Measurements from ENCODE around the gene REEP1. TPM values are rescaled to one million over a fixed set of nuclear protein-coding genes. Genes with fewer than 3 reads are reported as not detected.

Gene REEP1
- total RNA-seq, 2 experiments from 2014 or later = not detected

DNA sequence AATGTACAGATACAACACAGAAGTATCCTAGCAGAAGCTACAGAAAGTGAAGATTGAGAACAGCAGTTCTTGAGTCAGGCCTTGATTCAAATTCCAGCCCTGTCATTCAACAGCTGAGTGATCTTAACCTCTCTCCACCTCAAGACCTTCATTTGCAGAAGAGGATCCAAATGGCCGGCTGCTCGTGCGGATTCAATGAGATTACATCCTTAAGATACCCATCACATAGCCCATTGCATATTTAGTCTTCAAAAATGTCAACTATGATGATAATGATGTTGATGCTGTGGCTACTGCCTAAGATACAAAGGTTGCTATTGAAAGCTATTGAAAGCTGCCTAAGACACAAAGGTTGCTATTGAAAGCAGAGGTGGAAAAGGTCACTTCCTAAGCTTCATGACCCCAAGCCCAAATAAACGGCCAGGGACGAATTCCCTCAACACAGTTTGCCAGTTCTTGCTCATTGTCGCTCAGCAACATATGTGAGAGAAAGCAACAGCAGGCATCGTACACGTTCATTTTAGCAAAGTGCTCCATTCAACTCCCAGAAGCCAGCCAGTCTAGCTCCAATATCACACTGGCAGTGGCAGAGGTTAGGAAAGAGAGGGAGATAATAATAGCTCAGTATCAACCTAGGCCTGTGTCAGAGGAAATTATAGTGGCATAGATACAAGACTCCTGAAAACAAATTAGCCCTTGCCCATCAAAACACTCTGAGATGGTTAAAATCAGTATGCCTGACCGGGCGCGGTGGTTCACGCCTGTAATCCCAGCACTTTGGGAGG, 102.0 kb downstream of the REEP1 start:
- Histone ChIP-seq H2AFZ (ENCODE audit: low read length) (no peak overlapping the region), H3K79me2 (ENCODE audit: insufficient read depth, low read depth, low read length) (no peaks in the 10 kb centered on the region), H3K4me2 (ENCODE audit: low read length) (no peak overlapping the region), H3K9me3 (ENCODE audit: low read length) (no peaks in the 10 kb centered on the region), H3K36me3 (ENCODE audit: insufficient read depth, low read length) (no peaks in the 10 kb centered on the region), H3K9me2 (ENCODE audit: insufficient read depth, low read length) (no peaks in the 10 kb centered on the region), H4K20me1 (ENCODE audit: insufficient read depth, low read length) (no peaks in the 10 kb centered on the region), H3K27ac (ENCODE audit: low read depth, low read length, poor library complexity, severe bottlenecking) (no peak overlapping the region), H3K4me1 (ENCODE audit: insufficient read depth, low read length, poor library complexity, severe bottlenecking) (peaks cover 30% of the 10 kb centered on the region), H3K4me3 (ENCODE audit: low read depth, low read length, poor library complexity, severe bottlenecking) (no peak overlapping the region)
- POLR2A ChIA-PET = interaction anchor here (1.1 kb wide), 1 partner anchor 14 kb away, joined by 6 read pairs; no protein-coding TSS in a partner anchor
- CTCF ChIA-PET (ENCODE audit: unreplicated experiment) = no interaction called here
- BruUV-seq (replicated peaks) = no TSS peak
- intact Hi-C loops (cut with micrococcal nuclease; ENCODE audit: unreplicated experiment) = no loop called here
- DNase-seq (ENCODE audit: low spot score) = no peak
- TF ChIP-seq, protein P1, sequence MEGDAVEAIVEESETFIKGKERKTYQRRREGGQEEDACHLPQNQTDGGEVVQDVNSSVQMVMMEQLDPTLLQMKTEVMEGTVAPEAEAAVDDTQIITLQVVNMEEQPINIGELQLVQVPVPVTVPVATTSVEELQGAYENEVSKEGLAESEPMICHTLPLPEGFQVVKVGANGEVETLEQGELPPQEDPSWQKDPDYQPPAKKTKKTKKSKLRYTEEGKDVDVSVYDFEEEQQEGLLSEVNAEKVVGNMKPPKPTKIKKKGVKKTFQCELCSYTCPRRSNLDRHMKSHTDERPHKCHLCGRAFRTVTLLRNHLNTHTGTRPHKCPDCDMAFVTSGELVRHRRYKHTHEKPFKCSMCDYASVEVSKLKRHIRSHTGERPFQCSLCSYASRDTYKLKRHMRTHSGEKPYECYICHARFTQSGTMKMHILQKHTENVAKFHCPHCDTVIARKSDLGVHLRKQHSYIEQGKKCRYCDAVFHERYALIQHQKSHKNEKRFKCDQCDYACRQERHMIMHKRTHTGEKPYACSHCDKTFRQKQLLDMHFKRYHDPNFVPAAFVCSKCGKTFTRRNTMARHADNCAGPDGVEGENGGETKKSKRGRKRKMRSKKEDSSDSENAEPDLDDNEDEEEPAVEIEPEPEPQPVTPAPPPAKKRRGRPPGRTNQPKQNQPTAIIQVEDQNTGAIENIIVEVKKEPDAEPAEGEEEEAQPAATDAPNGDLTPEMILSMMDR (conservative IDR thresholded peaks at IDR 0.05; ENCODE audit: low read length) = no peak
- no peak for TF ChIP-seq EZH2phosphoT487 (IDR thresholded peaks at IDR 0.05; ENCODE audit: borderline replicate concordance, low read depth, low read length)

DNA sequence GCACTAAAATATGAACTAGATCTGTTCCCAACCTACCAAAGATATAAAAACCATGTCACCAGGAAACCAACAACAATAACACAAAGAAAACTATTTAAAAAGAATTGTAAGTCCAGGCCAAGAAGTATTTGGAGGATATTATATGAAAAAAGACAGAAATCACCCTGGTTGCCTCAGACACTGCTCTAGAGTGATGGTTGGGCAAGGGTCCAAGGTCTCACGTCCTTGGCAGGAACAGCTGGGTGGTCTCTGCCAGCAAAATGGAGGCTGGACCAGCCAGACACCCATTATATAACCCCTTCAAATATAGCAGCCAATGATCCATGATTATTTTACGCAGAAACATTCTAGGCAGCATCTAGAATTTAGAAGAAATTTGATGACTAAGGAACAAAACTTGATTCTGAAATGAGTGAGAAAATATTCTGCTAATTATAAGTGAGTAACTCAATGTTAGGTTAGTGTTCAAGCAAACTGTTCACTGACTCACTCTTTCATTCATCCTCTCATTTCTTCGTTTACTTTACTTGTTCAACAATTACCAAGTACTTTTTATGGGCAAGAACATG, 102.8 kb downstream of the REEP1 start:
- H4K20me1 ChIP-seq (ENCODE audit: insufficient read depth, low read length) = no peaks in the 10 kb centered on the region
- H3K4me1 ChIP-seq (ENCODE audit: insufficient read depth, low read length, poor library complexity, severe bottlenecking) = peaks cover 30% of the 10 kb centered on the region
- H3K9me3 ChIP-seq (ENCODE audit: low read length) = no peaks in the 10 kb centered on the region
- H3K79me2 ChIP-seq (ENCODE audit: insufficient read depth, low read depth, low read length) = no peaks in the 10 kb centered on the region
- H3K27ac ChIP-seq (ENCODE audit: low read depth, low read length, poor library complexity, severe bottlenecking) = no peak overlapping the region
- no peak overlapping the region for H3K4me3 ChIP-seq (ENCODE audit: low read depth, low read length, poor library complexity, severe bottlenecking)
- H3K4me2 ChIP-seq (ENCODE audit: low read length) = no peak overlapping the region
- BruUV-seq (replicated peaks) = no TSS peak
- H3K36me3 ChIP-seq (ENCODE audit: insufficient read depth, low read length) = no peaks in the 10 kb centered on the region
- DNase-seq (ENCODE audit: low spot score) = no peak
- ChIA-PET POLR2A (interaction anchor here (1.1 kb wide), 1 partner anchor 13 kb away, joined by 6 read pairs; no protein-coding TSS in a partner anchor), CTCF (ENCODE audit: unreplicated experiment) (no interaction called here)
- H3K9me2 ChIP-seq (ENCODE audit: insufficient read depth, low read length) = no peaks in the 10 kb centered on the region
- intact Hi-C loops (cut with micrococcal nuclease; ENCODE audit: unreplicated experiment) = no loop called here
- no peak overlapping the region for H2AFZ ChIP-seq (ENCODE audit: low read length)
- TF ChIP-seq EZH2phosphoT487 (IDR thresholded peaks at IDR 0.05; ENCODE audit: borderline replicate concordance, low read depth, low read length) = no peak
- TF ChIP-seq, protein P1 (conservative IDR thresholded peaks at IDR 0.05; ENCODE audit: low read length) = no peak

DNA sequence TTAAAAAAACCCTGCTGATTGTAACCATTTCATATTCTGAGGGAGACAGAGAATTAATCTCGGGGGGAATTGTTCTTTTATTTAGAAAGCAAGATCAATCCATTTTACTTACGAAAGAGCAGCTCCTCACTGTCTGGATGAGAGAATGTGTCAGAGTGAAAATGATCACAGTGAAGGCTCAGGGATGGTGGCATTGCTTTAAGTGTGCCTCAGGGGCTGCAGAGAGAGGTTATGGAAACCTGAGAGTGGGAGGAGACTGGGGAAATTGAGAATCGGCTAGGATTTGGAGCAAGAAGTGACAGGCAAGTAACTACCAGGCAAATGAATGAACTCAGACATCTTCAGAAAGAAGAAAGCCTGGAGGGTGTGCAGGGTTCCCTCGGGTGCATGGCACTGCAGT, 104.0 kb downstream of the REEP1 start:
- Histone ChIP-seq H3K4me3 (ENCODE audit: low read depth, low read length, poor library complexity, severe bottlenecking) (no peak overlapping the region), H3K27ac (ENCODE audit: low read depth, low read length, poor library complexity, severe bottlenecking) (no peak overlapping the region), H3K36me3 (ENCODE audit: insufficient read depth, low read length) (no peaks in the 10 kb centered on the region), H3K4me2 (ENCODE audit: low read length) (no peak overlapping the region), H3K9me2 (ENCODE audit: insufficient read depth, low read length) (no peaks in the 10 kb centered on the region), H3K79me2 (ENCODE audit: insufficient read depth, low read depth, low read length) (no peaks in the 10 kb centered on the region), H2AFZ (ENCODE audit: low read length) (no peak overlapping the region), H4K20me1 (ENCODE audit: insufficient read depth, low read length) (no peaks in the 10 kb centered on the region), H3K4me1 (ENCODE audit: insufficient read depth, low read length, poor library complexity, severe bottlenecking) (peaks cover 32% of the 10 kb centered on the region), H3K9me3 (ENCODE audit: low read length) (no peaks in the 10 kb centered on the region)
- no peak for DNase-seq (ENCODE audit: low spot score)
- ChIA-PET POLR2A (no interaction called here), CTCF (ENCODE audit: unreplicated experiment) (no interaction called here)
- TF ChIP-seq, protein P1 (conservative IDR thresholded peaks at IDR 0.05; ENCODE audit: low read length) = no peak
- no peak for TF ChIP-seq EZH2phosphoT487 (IDR thresholded peaks at IDR 0.05; ENCODE audit: borderline replicate concordance, low read depth, low read length)
- no TSS peak for BruUV-seq (replicated peaks)
- intact Hi-C loops (cut with micrococcal nuclease; ENCODE audit: unreplicated experiment) = no loop called here
